HepG2 (cell line): Measurements from ENCODE around the gene NCDN. TPM values are rescaled to one million over a fixed set of nuclear protein-coding genes. Genes with fewer than 3 reads are reported as not detected.
A peak's percentile ranks its signal among the peaks of the same experiment; 100 is the strongest.

Experiments
- FOSL2 ChIP-seq: sonication (generic); formaldehyde crosslinking; IDR thresholded peaks from 2 replicates; pipeline ENCODE4 v1.4.0; 2020; ENCODE audit warnings: missing genetic modification reagents
- HES4 ChIP-seq: sonication (generic); formaldehyde crosslinking; IDR thresholded peaks from 2 replicates; pipeline ENCODE4 v1.9.0; 2021; ENCODE audit warnings: mild to moderate bottlenecking, missing genetic modification reagents, borderline replicate concordance
- MLLT10 ChIP-seq: sonication (generic); formaldehyde crosslinking; IDR thresholded peaks from 2 replicates; pipeline ENCODE4 v1.4.0; 2020; ENCODE audit warnings: missing genetic modification reagents
- RFX3 ChIP-seq: IDR thresholded peaks from 2 replicates; pipeline ENCODE4 v1.6.1; 2016; ENCODE audit warnings: missing biosample characterization, missing genetic modification reagents
- SCMH1 ChIP-seq: sonication (generic); formaldehyde crosslinking; IDR thresholded peaks from 2 replicates; pipeline ENCODE4 v1.9.0; 2021; ENCODE audit warnings: missing genetic modification reagents, mild to moderate bottlenecking, borderline replicate concordance
- ZFAT ChIP-seq: sonication (generic); formaldehyde crosslinking; conservative IDR thresholded peaks from 2 replicates; pipeline ENCODE4 v1.8.1; 2023; ENCODE audit warnings: missing genetic modification reagents, inconsistent platforms
- ZFP36L1 ChIP-seq: sonication (generic); formaldehyde crosslinking; IDR thresholded peaks from 2 replicates; pipeline ENCODE4 v1.8.0; 2022; ENCODE audit warnings: mild to moderate bottlenecking, missing genetic modification reagents, moderate library complexity
- ZFP37 ChIP-seq: sonication (generic); formaldehyde crosslinking; IDR thresholded peaks from 2 replicates; pipeline ENCODE4 v1.4.0; 2020; ENCODE audit warnings: missing genetic modification reagents, borderline replicate concordance
- ZNF230 ChIP-seq: sonication (generic); formaldehyde crosslinking; IDR thresholded peaks from 2 replicates; pipeline ENCODE4 v1.4.0; 2020; ENCODE audit warnings: mild to moderate bottlenecking, missing genetic modification reagents
- ZNF572 ChIP-seq: sonication (generic); formaldehyde crosslinking; IDR thresholded peaks from 2 replicates; pipeline ENCODE4 v1.5.1; 2020; ENCODE audit warnings: mild to moderate bottlenecking, missing genetic modification reagents
- ZNF674 ChIP-seq: sonication (generic); formaldehyde crosslinking; IDR thresholded peaks from 2 replicates; pipeline ENCODE4 v1.5.0; 2020; ENCODE audit warnings: low read depth, mild to moderate bottlenecking, missing genetic modification reagents
- polyA plus RNA-seq, 8 experiments: library from polyadenylated mRNA; depleted of rRNA in 3 of 8; stranded (reverse) in 7 of 8; unstranded in 1 of 8; fragments of >200 nt; fragmentation: Illumina TruSeq in 4 of 8; extraction: Trizol in 4 of 8; gene quantifications; 2 replicates each; pipeline versions ENCODE4 v1.2.1 to v1.2.3, GENCODE V29; 2011 to 2016; ENCODE audit warnings: low read depth in 4 of 8, missing spikeins in 1 of 8, mixed read lengths in 1 of 8; ENCODE audit not compliant: insufficient read depth in 1 of 8
- total RNA-seq, 5 experiments: library from RNA; depleted of rRNA; stranded (reverse); fragments of >200 nt; fragmentation: Illumina TruSeq; extraction: Trizol; gene quantifications; 2 replicates each; pipeline ENCODE4 v1.2.3, GENCODE V29; 2016; ENCODE audit warnings: low read depth in 1 of 5
- TF ChIP-seq, protein P1 (sequence below): sonication (generic); formaldehyde crosslinking; IDR thresholded peaks from 2 replicates; pipeline ENCODE4 v1.5.1; 2020; ENCODE audit warnings: missing genetic modification reagents, mild to moderate bottlenecking, borderline replicate concordance
- TF ChIP-seq, protein P2 (sequence below): sonication (generic); formaldehyde crosslinking; IDR thresholded peaks from 2 replicates; pipeline ENCODE4 v1.5.0; 2020; ENCODE audit warnings: mild to moderate bottlenecking, missing genetic modification reagents
- TF ChIP-seq, protein P3 (sequence below): IDR thresholded peaks from 2 replicates; pipeline ENCODE4 v1.4.0; 2020; ENCODE audit warnings: mild to moderate bottlenecking, missing genetic modification reagents
- TF ChIP-seq, protein P4 (sequence below): sonication (generic); formaldehyde crosslinking; IDR thresholded peaks from 2 replicates; pipeline ENCODE4 v1.8.0; 2022; ENCODE audit warnings: mild to moderate bottlenecking, missing genetic modification reagents; ENCODE audit not compliant: insufficient replicate concordance
- TF ChIP-seq, protein P5 (sequence below): IDR thresholded peaks from 2 replicates; pipeline ENCODE4 v1.6.1; 2016
- TF ChIP-seq, protein P6 (sequence below): sonication (generic); formaldehyde crosslinking; IDR thresholded peaks from 2 replicates; pipeline ENCODE4 v1.8.1; 2023; ENCODE audit warnings: missing genetic modification reagents, inconsistent platforms, borderline replicate concordance

The NCDN gene
- total and polyA plus RNA-seq, 2 of the 13 experiments (the other 11 are each of a cell fraction or from before 2014, with no cell fraction given), result 6.6 to 9.3 TPM

DNA sequence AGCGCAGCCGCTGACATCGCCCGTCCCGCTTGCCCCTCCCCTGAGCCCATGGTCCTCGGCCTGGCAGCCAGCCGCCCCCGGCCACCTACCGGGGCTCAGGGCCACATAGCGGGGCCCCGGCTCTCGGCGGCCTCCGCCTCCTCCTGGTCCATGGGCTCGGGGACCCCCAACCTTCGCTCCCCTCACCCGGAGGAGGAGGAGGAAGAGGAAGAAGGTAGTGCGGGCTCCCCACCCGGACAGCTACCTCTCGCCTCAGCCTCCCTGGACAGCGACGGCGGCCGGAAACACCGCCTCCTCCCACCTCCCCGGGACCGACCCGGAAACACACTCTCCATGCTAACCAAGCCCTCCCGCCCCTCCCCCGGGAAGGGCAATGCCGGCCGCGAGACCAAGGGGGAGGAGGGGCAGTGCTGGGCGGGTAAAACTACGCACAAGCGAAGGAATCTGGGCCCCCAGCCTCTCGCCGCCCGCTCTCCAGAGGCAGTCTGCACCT lies 435 bp upstream of the NCDN start, which contains the start of gene KIAA0319L (continued):
- TF ChIP-seq, protein P1, sequence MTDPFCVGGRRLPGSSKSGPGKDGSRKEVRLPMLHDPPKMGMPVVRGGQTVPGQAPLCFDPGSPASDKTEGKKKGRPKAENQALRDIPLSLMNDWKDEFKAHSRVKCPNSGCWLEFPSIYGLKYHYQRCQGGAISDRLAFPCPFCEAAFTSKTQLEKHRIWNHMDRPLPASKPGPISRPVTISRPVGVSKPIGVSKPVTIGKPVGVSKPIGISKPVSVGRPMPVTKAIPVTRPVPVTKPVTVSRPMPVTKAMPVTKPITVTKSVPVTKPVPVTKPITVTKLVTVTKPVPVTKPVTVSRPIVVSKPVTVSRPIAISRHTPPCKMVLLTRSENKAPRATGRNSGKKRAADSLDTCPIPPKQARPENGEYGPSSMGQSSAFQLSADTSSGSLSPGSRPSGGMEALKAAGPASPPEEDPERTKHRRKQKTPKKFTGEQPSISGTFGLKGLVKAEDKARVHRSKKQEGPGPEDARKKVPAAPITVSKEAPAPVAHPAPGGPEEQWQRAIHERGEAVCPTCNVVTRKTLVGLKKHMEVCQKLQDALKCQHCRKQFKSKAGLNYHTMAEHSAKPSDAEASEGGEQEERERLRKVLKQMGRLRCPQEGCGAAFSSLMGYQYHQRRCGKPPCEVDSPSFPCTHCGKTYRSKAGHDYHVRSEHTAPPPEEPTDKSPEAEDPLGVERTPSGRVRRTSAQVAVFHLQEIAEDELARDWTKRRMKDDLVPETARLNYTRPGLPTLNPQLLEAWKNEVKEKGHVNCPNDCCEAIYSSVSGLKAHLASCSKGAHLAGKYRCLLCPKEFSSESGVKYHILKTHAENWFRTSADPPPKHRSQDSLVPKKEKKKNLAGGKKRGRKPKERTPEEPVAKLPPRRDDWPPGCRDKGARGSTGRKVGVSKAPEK (CRISPR knock-in tag), result no peak
- TF ChIP-seq FOSL2, result no peak
- TF ChIP-seq, protein P2, sequence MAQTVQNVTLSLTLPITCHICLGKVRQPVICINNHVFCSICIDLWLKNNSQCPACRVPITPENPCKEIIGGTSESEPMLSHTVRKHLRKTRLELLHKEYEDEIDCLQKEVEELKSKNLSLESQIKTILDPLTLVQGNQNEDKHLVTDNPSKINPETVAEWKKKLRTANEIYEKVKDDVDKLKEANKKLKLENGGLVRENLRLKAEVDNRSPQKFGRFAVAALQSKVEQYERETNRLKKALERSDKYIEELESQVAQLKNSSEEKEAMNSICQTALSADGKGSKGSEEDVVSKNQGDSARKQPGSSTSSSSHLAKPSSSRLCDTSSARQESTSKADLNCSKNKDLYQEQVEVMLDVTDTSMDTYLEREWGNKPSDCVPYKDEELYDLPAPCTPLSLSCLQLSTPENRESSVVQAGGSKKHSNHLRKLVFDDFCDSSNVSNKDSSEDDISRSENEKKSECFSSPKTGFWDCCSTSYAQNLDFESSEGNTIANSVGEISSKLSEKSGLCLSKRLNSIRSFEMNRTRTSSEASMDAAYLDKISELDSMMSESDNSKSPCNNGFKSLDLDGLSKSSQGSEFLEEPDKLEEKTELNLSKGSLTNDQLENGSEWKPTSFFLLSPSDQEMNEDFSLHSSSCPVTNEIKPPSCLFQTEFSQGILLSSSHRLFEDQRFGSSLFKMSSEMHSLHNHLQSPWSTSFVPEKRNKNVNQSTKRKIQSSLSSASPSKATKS, result peak; percentile 27; the same call in 1 of the 2 replicates
- TF ChIP-seq, protein P3, sequence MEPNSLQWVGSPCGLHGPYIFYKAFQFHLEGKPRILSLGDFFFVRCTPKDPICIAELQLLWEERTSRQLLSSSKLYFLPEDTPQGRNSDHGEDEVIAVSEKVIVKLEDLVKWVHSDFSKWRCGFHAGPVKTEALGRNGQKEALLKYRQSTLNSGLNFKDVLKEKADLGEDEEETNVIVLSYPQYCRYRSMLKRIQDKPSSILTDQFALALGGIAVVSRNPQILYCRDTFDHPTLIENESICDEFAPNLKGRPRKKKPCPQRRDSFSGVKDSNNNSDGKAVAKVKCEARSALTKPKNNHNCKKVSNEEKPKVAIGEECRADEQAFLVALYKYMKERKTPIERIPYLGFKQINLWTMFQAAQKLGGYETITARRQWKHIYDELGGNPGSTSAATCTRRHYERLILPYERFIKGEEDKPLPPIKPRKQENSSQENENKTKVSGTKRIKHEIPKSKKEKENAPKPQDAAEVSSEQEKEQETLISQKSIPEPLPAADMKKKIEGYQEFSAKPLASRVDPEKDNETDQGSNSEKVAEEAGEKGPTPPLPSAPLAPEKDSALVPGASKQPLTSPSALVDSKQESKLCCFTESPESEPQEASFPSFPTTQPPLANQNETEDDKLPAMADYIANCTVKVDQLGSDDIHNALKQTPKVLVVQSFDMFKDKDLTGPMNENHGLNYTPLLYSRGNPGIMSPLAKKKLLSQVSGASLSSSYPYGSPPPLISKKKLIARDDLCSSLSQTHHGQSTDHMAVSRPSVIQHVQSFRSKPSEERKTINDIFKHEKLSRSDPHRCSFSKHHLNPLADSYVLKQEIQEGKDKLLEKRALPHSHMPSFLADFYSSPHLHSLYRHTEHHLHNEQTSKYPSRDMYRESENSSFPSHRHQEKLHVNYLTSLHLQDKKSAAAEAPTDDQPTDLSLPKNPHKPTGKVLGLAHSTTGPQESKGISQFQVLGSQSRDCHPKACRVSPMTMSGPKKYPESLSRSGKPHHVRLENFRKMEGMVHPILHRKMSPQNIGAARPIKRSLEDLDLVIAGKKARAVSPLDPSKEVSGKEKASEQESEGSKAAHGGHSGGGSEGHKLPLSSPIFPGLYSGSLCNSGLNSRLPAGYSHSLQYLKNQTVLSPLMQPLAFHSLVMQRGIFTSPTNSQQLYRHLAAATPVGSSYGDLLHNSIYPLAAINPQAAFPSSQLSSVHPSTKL, result peak; percentile 6; the same call in 1 of the 2 replicates
- TF ChIP-seq ZNF572, result no peak
- TF ChIP-seq, protein P4, sequence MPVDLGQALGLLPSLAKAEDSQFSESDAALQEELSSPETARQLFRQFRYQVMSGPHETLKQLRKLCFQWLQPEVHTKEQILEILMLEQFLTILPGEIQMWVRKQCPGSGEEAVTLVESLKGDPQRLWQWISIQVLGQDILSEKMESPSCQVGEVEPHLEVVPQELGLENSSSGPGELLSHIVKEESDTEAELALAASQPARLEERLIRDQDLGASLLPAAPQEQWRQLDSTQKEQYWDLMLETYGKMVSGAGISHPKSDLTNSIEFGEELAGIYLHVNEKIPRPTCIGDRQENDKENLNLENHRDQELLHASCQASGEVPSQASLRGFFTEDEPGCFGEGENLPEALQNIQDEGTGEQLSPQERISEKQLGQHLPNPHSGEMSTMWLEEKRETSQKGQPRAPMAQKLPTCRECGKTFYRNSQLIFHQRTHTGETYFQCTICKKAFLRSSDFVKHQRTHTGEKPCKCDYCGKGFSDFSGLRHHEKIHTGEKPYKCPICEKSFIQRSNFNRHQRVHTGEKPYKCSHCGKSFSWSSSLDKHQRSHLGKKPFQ (CRISPR knock-in tag), result no peak
- no peak for TF ChIP-seq ZNF674
- peak; percentile 90; the same call in 1 of the 2 replicates for TF ChIP-seq HES4 (CRISPR knock-in tag)
- TF ChIP-seq, protein P5, sequence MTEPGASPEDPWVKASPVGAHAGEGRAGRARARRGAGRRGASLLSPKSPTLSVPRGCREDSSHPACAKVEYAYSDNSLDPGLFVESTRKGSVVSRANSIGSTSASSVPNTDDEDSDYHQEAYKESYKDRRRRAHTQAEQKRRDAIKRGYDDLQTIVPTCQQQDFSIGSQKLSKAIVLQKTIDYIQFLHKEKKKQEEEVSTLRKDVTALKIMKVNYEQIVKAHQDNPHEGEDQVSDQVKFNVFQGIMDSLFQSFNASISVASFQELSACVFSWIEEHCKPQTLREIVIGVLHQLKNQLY (CRISPR knock-in tag), result no peak
- peak; percentile 24; the same call in 1 of the 2 replicates for TF ChIP-seq ZFP36L1 (CRISPR knock-in tag)
- TF ChIP-seq RFX3 (CRISPR knock-in tag), result no peak
- TF ChIP-seq MLLT10 (CRISPR knock-in tag), result no peak
- TF ChIP-seq, protein P6, sequence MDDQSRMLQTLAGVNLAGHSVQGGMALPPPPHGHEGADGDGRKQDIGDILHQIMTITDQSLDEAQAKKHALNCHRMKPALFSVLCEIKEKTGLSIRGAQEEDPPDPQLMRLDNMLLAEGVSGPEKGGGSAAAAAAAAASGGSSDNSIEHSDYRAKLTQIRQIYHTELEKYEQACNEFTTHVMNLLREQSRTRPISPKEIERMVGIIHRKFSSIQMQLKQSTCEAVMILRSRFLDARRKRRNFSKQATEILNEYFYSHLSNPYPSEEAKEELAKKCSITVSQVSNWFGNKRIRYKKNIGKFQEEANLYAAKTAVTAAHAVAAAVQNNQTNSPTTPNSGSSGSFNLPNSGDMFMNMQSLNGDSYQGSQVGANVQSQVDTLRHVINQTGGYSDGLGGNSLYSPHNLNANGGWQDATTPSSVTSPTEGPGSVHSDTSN (CRISPR knock-in tag), result no peak
- no peak for TF ChIP-seq ZNF230 (CRISPR knock-in tag)
- no peak for TF ChIP-seq ZFP37
- no peak for TF ChIP-seq SCMH1 (CRISPR knock-in tag)
- no peak for TF ChIP-seq ZFAT (CRISPR knock-in tag)
